GM12801 (cell line): ENCODE results near the gene EMX1.

Experiments used
- TF ChIP-seq, protein P1 (sequence below): IDR thresholded peaks from one replicate; pipeline ENCODE4 v1.5.1; 2011; ENCODE audit warnings: control low read depth; ENCODE audit not compliant: insufficient read length; ENCODE audit errors: extremely low read depth

The EMX1 gene

DNA sequence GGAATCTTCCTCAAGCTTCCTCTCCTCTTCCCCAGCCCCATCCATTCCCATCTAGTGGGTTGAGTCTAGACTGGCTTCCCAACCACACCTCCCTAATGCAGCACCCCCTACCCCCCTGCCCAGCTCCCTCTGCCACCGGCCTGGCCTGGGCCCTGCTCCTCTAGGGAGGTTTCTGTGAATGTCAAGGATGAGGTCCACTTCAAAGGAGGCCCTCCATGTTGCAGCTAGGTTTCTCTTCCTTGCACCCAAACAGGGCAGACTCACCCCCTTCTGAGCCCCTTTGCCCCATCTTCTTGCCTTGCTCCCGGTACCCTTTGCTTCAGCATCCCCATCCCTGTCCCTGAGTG lies 18.3 kb downstream of the EMX1 start:
- TF ChIP-seq, protein P1, sequence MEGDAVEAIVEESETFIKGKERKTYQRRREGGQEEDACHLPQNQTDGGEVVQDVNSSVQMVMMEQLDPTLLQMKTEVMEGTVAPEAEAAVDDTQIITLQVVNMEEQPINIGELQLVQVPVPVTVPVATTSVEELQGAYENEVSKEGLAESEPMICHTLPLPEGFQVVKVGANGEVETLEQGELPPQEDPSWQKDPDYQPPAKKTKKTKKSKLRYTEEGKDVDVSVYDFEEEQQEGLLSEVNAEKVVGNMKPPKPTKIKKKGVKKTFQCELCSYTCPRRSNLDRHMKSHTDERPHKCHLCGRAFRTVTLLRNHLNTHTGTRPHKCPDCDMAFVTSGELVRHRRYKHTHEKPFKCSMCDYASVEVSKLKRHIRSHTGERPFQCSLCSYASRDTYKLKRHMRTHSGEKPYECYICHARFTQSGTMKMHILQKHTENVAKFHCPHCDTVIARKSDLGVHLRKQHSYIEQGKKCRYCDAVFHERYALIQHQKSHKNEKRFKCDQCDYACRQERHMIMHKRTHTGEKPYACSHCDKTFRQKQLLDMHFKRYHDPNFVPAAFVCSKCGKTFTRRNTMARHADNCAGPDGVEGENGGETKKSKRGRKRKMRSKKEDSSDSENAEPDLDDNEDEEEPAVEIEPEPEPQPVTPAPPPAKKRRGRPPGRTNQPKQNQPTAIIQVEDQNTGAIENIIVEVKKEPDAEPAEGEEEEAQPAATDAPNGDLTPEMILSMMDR, result no peak

- TF ChIP-seq, protein P1, result no peak
Observed at GRCh38 chr2:72936660-72937355, 19.5 kb downstream of the EMX1 start.

- TF ChIP-seq, protein P1, result no peak
Observed at GRCh38 chr2:72937356-72937669, 20.0 kb downstream of the EMX1 start.

DNA sequence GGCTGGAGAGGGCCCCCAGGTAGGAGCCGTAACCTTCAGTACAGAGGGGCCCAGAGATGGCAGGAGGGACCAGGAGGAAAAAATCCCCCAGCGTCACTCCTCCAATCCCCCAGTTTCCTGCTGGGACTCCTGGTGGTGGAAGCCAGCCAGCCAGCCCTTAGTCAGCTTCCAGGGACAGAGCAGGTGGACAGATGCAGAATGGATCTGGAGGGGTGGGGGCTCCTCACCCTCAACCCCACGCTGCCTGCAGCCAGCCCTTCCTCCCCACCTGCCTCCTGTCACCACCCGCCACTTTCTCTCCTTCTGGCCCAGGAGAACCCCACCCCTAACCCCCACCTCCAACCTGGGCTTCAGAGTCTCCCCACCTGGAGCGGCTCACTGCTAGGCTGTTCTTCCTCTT lies 21.1 kb downstream of the EMX1 start:
- TF ChIP-seq, protein P1, result no peak

GRCh38 chr2:72940361-72940760 lies 23.0 kb downstream of the EMX1 start:
- TF ChIP-seq, protein P1, result no peak

GRCh38 chr2:72940786-72941185 lies 23.5 kb downstream of the EMX1 start:
- TF ChIP-seq, protein P1, result no peak

GRCh38 chr2:72942293-72942692 lies 25.0 kb downstream of the EMX1 start:
- TF ChIP-seq, protein P1, result no peak
